Subcutaneous preadipocyte (primary cell): ENCODE measurements around the gene KRTAP4-6. TPM values are rescaled to one million over a fixed set of nuclear protein-coding genes. Genes with fewer than 3 reads are reported as not detected.

ENCODE experiments used
- small RNA-seq: library from RNA; depleted of rRNA; stranded (forward); fragments of <200 nt; gene quantifications from one replicate; pipeline ENCODE3, GENCODE V24; 2012
- total RNA-seq: library from RNA; depleted of rRNA; stranded (reverse); fragments of >200 nt; gene quantifications from 2 replicates; pipeline ENCODE4 v1.2.3, GENCODE V29; 2012

The KRTAP4-6 gene
- total RNA-seq: not detected in 2 replicates

GRCh38 chr17:41140360-41141131 lies at the start of gene KRTAP4-6:
TSS of gene KRTAP4-6 (minus strand) at chr17:41140544. CDS start at chr17:41140487, 57 bp downstream.

GRCh38 chr17:41189837-41190318 lies 49.5 kb upstream of the KRTAP4-6 start, which contains the start of gene KRTAP9-1:
TSS of gene KRTAP9-1 (plus strand) at chr17:41189887. CDS start at chr17:41189887, 0 bp downstream.

GRCh38 chr17:41184480-41184961 lies 44.2 kb upstream of the KRTAP4-6 start, which contains the start of gene KRTAP4-1:
TSS of gene KRTAP4-1 (minus strand) at chr17:41184911. CDS start at chr17:41184854, 57 bp downstream.

GRCh38 chr17:41177727-41178271 lies 37.5 kb upstream of the KRTAP4-6 start, which contains the start of gene KRTAP4-2:
TSS of gene KRTAP4-2 (minus strand) at chr17:41178221. CDS start at chr17:41178164, 57 bp downstream.

GRCh38 chr17:41168121-41168520 lies 27.8 kb upstream of the KRTAP4-6 start, which contains the start of gene KRTAP4-3:
TSS of gene KRTAP4-3 (minus strand) at chr17:41168221. CDS start at chr17:41168172, 49 bp downstream.

GRCh38 chr17:41160648-41161047 lies 20.3 kb upstream of the KRTAP4-6 start, which contains the start of gene KRTAP4-4:
TSS of gene KRTAP4-4 (minus strand) at chr17:41160748. CDS start at chr17:41160691, 57 bp downstream.

GRCh38 chr17:41149652-41149985 lies 9.3 kb upstream of the KRTAP4-6 start, which contains the start of gene KRTAP4-5:
TSS of gene KRTAP4-5 (minus strand) at chr17:41149825. CDS start at chr17:41149767, 58 bp downstream.

GRCh38 chr17:41123991-41124371 lies 16.4 kb downstream of the KRTAP4-6 start, which contains the start of gene KRTAP4-12:
TSS of gene KRTAP4-12 (minus strand) at chr17:41124182. CDS start at chr17:41124122, 60 bp downstream.

GRCh38 chr17:41117846-41118386 lies 22.4 kb downstream of the KRTAP4-6 start, which contains the start of gene KRTAP4-11:
TSS of gene KRTAP4-11 (minus strand) at chr17:41118373. CDS start at chr17:41118315, 58 bp downstream.

GRCh38 chr17:41105347-41105746 lies 35.0 kb downstream of the KRTAP4-6 start, which contains the start of gene KRTAP4-9:
TSS of gene KRTAP4-9 (plus strand) at chr17:41105389. CDS start at chr17:41105389, 0 bp downstream.

GRCh38 chr17:41101586-41102259 lies 38.6 kb downstream of the KRTAP4-6 start, which contains the start of gene KRTAP4-16:
TSS of gene KRTAP4-16 (minus strand) at chr17:41102209. CDS start at chr17:41102209, 0 bp downstream.

GRCh38 chr17:41098042-41098441 lies 42.3 kb downstream of the KRTAP4-6 start, which contains the start of gene KRTAP4-8:
TSS of gene KRTAP4-8 (minus strand) at chr17:41098142. CDS start at chr17:41098084, 58 bp downstream.

Small RNAs within 50 kb of the gene (small RNA-seq; reads per million reads assigned to genes)
- not detected for gene KRTAP4-17P

Other genes starting within 250 kb of the KRTAP4-6 start
- gene KRT23, start 202.9 kb downstream of the KRTAP4-6 start, total RNA-seq: not detected in 2 replicates
- gene KRT39, start 173.6 kb downstream of the KRTAP4-6 start, total RNA-seq: not detected in 2 replicates
- gene KRT40, start 156.2 kb downstream of the KRTAP4-6 start, total RNA-seq: not detected in 2 replicates
- gene KRTAP3-3, start 146.4 kb downstream of the KRTAP4-6 start, total RNA-seq: not detected in 2 replicates
- not detected in 2 replicates for gene KRTAP3-2, start 140.6 kb downstream of the KRTAP4-6 start, total RNA-seq
- not detected in 2 replicates for gene KRTAP3-1, start 131.4 kb downstream of the KRTAP4-6 start, total RNA-seq
- 1.1 and 1.6 TPM in 2 replicates for gene KRTAP1-5, start 113.3 kb downstream of the KRTAP4-6 start, total RNA-seq
- not detected in 2 replicates for gene KRTAP1-4, start 110.3 kb downstream of the KRTAP4-6 start, total RNA-seq
- not detected in 2 replicates for gene KRTAP1-3, start 105.7 kb downstream of the KRTAP4-6 start, total RNA-seq
- not detected in 2 replicates for gene KRTAP1-1, start 99.1 kb downstream of the KRTAP4-6 start, total RNA-seq
- not detected in 2 replicates for gene KRTAP2-1, start 93.2 kb downstream of the KRTAP4-6 start, total RNA-seq
- not detected in 2 replicates for gene KRTAP2-2, start 85.3 kb downstream of the KRTAP4-6 start, total RNA-seq
- not detected in 2 replicates for gene KRTAP2-3, start 80.4 kb downstream of the KRTAP4-6 start, total RNA-seq
- not detected in 2 replicates for gene KRTAP2-4, start 74.7 kb downstream of the KRTAP4-6 start, total RNA-seq
- not detected in 2 replicates for gene KRTAP4-7, start 56.4 kb downstream of the KRTAP4-6 start, total RNA-seq
- gene KRTAP4-8, start 42.4 kb downstream of the KRTAP4-6 start, total RNA-seq: not detected in 2 replicates
- not detected in 2 replicates for gene KRTAP4-16, start 38.3 kb downstream of the KRTAP4-6 start, total RNA-seq
- gene KRTAP4-9, start 35.2 kb downstream of the KRTAP4-6 start, total RNA-seq: not detected in 2 replicates
- gene KRTAP4-11, start 22.2 kb downstream of the KRTAP4-6 start, total RNA-seq: not detected in 2 replicates
- gene KRTAP4-12, start 16.4 kb downstream of the KRTAP4-6 start, total RNA-seq: not detected in 2 replicates
- not detected in 2 replicates for gene KRTAP4-5, start 9.3 kb upstream of the KRTAP4-6 start, total RNA-seq
- gene KRTAP4-4, start 20.2 kb upstream of the KRTAP4-6 start, total RNA-seq: not detected in 2 replicates
- gene KRTAP4-3, start 27.7 kb upstream of the KRTAP4-6 start, total RNA-seq: not detected in 2 replicates
- gene KRTAP4-2, start 37.7 kb upstream of the KRTAP4-6 start, total RNA-seq: not detected in 2 replicates
- not detected in 2 replicates for gene KRTAP4-1, start 44.4 kb upstream of the KRTAP4-6 start, total RNA-seq
- not detected in 2 replicates for gene KRTAP9-1, start 49.3 kb upstream of the KRTAP4-6 start, total RNA-seq
- gene KRTAP9-2, start 86.1 kb upstream of the KRTAP4-6 start, total RNA-seq: not detected in 2 replicates
- not detected in 2 replicates for gene KRTAP9-3, start 91.9 kb upstream of the KRTAP4-6 start, total RNA-seq
- not detected in 2 replicates for gene KRTAP9-8, start 97.5 kb upstream of the KRTAP4-6 start, total RNA-seq
- not detected in 2 replicates for gene KRTAP9-4, start 109.1 kb upstream of the KRTAP4-6 start, total RNA-seq
- gene KRTAP9-9, start 114.8 kb upstream of the KRTAP4-6 start, total RNA-seq: not detected in 2 replicates
- gene KRTAP9-6, start 124.8 kb upstream of the KRTAP4-6 start, total RNA-seq: not detected in 2 replicates
- not detected in 2 replicates for gene KRTAP9-7, start 135.2 kb upstream of the KRTAP4-6 start, total RNA-seq
- not detected in 2 replicates for gene KRTAP29-1, start 162.3 kb upstream of the KRTAP4-6 start, total RNA-seq
- not detected in 2 replicates for gene KRTAP16-1, start 168.8 kb upstream of the KRTAP4-6 start, total RNA-seq
- not detected in 2 replicates for gene KRTAP17-1, start 175.2 kb upstream of the KRTAP4-6 start, total RNA-seq
- gene KRT33A, start 210.3 kb upstream of the KRTAP4-6 start, total RNA-seq: not detected in 2 replicates
- gene KRT33B, start 229.3 kb upstream of the KRTAP4-6 start, total RNA-seq: not detected in 2 replicates
- gene KRT34, start 241.8 kb upstream of the KRTAP4-6 start, total RNA-seq: 0.37 and 0.59 TPM in 2 replicates